ENCODE results near the gene EXOC2.
A peak's percentile ranks its signal among the peaks of the same experiment; 100 is the strongest.

GRCh38 chr6:622462-622861 lies 70.5 kb downstream of the EXOC2 start:
- TF ChIP-seq, protein P1, sequence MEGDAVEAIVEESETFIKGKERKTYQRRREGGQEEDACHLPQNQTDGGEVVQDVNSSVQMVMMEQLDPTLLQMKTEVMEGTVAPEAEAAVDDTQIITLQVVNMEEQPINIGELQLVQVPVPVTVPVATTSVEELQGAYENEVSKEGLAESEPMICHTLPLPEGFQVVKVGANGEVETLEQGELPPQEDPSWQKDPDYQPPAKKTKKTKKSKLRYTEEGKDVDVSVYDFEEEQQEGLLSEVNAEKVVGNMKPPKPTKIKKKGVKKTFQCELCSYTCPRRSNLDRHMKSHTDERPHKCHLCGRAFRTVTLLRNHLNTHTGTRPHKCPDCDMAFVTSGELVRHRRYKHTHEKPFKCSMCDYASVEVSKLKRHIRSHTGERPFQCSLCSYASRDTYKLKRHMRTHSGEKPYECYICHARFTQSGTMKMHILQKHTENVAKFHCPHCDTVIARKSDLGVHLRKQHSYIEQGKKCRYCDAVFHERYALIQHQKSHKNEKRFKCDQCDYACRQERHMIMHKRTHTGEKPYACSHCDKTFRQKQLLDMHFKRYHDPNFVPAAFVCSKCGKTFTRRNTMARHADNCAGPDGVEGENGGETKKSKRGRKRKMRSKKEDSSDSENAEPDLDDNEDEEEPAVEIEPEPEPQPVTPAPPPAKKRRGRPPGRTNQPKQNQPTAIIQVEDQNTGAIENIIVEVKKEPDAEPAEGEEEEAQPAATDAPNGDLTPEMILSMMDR (IDR thresholded peaks at IDR 0.05), result no peak
- TF ChIP-seq POLR2AphosphoS5 (IDR thresholded peaks at IDR 0.05), result peak in 2 of 4 donors; percentile 12 to 42
- TF ChIP-seq POLR2A (IDR thresholded peaks at IDR 0.05), result no peak
- peak; percentile 46 to 92 (median 74) for TF ChIP-seq EP300 (IDR thresholded peaks at IDR 0.05)
